GM12864 (cell line): ENCODE results near the gene RIOK2.
"Not testable (repeated sequence)": the region's sequence is repeated elsewhere in the genome, so short reads cannot be mapped to it uniquely, and the experiment has no call there.

Source experiments
- DNase-seq: peaks from one replicate; pipeline ENCODE4 v3.0.0-alpha.2; 2011; ENCODE audit warnings: low read depth
- H3K4me3 ChIP-seq: 2 replicates; pipeline ENCODE4 v1.5.1; 2011; ENCODE audit warnings: mild to moderate bottlenecking, low read depth, low read length, control low read depth
- TF ChIP-seq, protein P1 (sequence below): IDR thresholded peaks from 2 replicates; pipeline ENCODE4 v1.5.1; 2011; ENCODE audit warnings: low read depth, mild to moderate bottlenecking, moderate library complexity, low read length, control low read depth, inconsistent platforms; ENCODE audit errors: missing control alignments

Gene RIOK2

DNA sequence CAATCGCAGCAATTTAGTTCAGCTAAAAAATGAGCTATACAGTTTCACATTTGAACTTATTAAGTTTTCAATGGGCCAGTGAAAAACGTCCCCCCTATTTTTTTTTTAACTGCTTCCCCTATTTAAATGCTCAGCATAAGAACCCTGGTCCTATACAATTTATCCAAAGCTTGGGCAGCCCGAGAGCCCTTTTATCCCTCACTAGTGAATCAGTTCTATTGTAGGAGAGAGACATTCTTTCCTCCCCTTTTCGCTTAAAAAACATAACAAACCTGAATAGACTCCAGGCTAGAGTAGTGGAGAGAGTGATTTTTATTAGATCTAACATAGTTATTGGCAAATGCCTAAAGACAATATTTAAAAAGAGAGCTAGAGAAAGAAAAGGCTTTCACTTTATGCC lies 42.0 kb downstream of the RIOK2 start:
- TF ChIP-seq, protein P1, sequence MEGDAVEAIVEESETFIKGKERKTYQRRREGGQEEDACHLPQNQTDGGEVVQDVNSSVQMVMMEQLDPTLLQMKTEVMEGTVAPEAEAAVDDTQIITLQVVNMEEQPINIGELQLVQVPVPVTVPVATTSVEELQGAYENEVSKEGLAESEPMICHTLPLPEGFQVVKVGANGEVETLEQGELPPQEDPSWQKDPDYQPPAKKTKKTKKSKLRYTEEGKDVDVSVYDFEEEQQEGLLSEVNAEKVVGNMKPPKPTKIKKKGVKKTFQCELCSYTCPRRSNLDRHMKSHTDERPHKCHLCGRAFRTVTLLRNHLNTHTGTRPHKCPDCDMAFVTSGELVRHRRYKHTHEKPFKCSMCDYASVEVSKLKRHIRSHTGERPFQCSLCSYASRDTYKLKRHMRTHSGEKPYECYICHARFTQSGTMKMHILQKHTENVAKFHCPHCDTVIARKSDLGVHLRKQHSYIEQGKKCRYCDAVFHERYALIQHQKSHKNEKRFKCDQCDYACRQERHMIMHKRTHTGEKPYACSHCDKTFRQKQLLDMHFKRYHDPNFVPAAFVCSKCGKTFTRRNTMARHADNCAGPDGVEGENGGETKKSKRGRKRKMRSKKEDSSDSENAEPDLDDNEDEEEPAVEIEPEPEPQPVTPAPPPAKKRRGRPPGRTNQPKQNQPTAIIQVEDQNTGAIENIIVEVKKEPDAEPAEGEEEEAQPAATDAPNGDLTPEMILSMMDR: no peak
- no peak overlapping the region for H3K4me3 ChIP-seq
- DNase-seq: no peak

DNA sequence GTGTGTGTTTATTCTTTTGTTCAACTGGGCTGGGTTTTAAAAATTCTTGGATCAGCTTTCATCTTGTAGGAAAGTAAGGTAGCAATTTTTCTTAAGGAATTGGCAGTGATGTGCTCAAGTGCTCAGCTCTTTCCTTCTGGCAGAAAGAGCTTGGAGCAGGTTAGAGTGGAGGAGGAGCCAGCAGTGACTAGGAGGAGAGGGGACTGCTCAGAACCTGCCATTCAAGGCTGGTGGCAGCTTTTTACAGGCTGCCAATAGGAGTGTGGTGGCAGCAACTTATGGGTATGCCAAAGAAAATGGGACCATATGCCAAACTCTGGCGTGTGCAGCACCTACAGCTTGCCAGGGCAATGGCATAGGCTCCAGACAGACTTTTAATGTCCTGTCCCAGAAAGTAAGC lies 42.8 kb downstream of the RIOK2 start:
- not testable (repeated sequence) for DNase-seq, H3K4me3 ChIP-seq

DNA sequence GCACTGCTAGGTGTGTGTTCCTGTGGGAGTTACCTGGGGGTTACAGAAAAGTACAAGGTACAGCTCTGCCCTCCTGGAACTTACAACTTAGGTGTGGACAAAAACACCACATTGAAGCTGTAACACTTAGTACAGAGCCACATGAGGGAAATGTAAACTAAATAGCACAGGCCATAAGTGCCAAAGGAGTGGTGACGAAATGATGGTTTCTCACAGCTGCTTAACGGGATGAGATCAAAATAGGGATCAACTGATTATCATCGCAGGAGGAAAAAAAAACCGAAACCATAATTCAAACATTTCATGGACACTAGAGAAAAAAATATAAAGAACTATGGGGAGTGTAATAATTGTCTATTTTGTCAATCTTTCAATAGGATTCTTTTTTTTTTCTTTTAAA lies 46.6 kb downstream of the RIOK2 start:
- no peak for DNase-seq
- TF ChIP-seq, protein P1: no peak
- no peak overlapping the region for H3K4me3 ChIP-seq

DNA sequence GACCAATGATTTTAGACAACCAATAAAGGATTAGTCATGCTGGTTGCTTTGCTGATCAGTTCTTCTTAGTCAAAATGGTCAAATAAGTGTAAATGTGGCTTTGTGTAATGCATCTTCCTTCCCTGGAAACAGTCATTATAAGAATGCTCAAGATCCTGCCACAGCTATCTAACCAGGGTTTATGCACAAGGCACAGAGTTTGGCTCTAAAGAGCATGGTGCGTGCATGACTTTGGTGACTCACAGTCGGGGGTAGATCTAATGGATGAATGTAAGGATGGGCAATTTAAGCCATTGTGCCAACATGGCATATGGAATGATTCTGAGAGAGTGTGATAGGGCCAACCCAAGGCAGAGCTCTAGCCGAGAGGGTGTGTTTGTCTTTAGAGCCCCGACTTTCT lies 47.2 kb downstream of the RIOK2 start:
- H3K4me3 ChIP-seq: no peak overlapping the region
- TF ChIP-seq, protein P1: no peak
- no peak for DNase-seq

DNA sequence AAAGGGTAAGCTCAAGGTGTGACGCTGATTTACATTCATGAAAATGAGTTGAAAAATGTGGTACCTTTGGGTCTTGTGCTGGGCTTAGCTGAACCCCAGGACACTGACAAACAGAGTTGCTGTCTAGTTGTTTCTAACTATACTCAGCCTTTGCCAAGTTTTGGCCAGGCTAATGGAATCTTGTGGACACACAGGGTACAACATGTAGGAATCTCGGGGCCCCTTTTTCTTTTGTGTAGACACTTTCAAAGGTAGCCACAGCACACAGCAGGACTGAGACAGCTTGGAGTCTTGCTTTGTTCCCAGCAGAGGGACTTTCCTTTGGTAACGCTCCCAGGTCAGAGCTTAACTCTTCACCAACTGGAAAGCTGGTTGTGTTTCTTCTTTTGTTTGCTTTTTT lies 48.4 kb downstream of the RIOK2 start:
- H3K4me3 ChIP-seq: no peak overlapping the region
- DNase-seq: no peak
- TF ChIP-seq, protein P1: no peak

DNA sequence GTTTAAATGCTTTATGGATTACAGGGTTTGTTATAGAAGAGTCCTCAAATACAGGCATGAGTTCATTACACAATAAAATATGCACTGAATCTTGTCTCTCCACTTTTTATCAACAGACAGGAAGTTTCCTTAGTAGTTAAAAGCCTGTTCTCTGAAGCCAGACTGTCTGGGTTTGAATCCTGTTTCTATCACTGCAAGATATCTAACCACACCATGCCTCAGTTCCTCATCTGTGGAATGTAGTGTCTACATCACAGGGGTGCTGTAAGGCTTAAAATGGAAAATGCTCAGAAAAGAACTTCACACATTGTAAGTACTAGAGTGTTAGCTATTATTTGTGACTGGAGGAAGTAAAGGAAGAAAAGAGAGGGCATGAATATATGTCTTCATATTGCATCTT lies 49.9 kb downstream of the RIOK2 start:
- TF ChIP-seq, protein P1: no peak
- no peak overlapping the region for H3K4me3 ChIP-seq
- DNase-seq: no peak

DNA sequence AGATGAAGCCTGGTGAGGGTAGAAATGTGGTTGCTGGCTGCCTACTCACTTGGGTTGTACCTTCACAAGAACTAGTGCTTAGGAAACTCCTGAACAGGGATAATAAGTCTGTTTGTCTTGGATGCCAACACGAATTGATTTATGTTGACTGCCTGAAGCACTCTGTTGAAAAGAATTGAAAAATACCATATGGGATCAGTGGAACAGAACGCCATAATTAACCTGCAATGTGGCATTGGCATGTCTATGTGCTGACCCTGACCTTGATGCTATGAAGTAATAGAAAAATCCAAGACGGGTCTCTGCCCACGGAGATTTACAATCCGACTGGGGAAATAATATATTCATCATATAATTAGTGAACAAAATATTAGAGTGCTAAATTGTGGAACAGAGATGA lies 51.1 kb downstream of the RIOK2 start:
- TF ChIP-seq, protein P1: no peak
- H3K4me3 ChIP-seq: no peak overlapping the region
- DNase-seq: no peak
